Measurements from ENCODE around the gene APLP1.

GRCh38 chr19:35911790-35912189 lies 43.4 kb downstream of the APLP1 start:
- TF ChIP-seq, protein P1, sequence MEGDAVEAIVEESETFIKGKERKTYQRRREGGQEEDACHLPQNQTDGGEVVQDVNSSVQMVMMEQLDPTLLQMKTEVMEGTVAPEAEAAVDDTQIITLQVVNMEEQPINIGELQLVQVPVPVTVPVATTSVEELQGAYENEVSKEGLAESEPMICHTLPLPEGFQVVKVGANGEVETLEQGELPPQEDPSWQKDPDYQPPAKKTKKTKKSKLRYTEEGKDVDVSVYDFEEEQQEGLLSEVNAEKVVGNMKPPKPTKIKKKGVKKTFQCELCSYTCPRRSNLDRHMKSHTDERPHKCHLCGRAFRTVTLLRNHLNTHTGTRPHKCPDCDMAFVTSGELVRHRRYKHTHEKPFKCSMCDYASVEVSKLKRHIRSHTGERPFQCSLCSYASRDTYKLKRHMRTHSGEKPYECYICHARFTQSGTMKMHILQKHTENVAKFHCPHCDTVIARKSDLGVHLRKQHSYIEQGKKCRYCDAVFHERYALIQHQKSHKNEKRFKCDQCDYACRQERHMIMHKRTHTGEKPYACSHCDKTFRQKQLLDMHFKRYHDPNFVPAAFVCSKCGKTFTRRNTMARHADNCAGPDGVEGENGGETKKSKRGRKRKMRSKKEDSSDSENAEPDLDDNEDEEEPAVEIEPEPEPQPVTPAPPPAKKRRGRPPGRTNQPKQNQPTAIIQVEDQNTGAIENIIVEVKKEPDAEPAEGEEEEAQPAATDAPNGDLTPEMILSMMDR (IDR thresholded peaks at IDR 0.05 in 4 of 5, conservative IDR thresholded peaks at IDR 0.05 in 1 of 5), result no peak
- no peak for TF ChIP-seq POLR2A (IDR thresholded peaks at IDR 0.05)

All from gastrocnemius medialis (tissue), 4 donors.